GM04503 (cell line): ENCODE results near the gene SLC22A16.
"Not testable (repeated sequence)": the region's sequence is repeated elsewhere in the genome, so short reads cannot be mapped to it uniquely, and the experiment has no call there.

Experiments
- DNase-seq: peaks from one replicate; pipeline ENCODE4 v3.0.0-alpha.2; 2012; ENCODE audit warnings: low read depth

The SLC22A16 gene

DNA sequence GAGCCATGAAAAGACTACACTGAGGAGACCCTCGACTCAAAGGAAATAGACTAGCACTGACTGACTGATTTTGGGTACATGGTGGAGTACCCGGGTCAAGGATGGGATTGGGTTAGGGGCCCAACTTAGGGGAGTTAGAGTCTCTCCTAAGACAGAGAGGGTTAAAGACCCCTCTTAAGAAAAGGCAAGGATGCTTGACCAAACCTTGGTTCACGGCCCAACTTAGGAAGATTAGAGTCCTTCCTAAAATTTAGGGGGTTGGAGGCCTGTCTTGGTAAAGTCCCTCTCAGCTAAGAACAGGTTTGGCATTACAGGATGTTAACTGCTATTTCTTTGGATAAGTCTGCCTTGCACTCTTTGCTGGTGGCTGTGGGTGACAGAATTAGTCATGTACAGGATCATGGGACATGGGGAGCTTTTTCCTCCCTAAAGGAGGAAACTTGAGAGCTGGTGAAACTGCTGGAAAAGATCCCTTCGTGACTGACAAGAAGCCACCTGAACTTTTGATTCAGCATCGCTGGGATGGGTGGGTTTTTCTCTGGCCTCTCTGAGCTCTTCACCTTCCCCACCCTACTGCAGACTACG is 12.3 kb upstream of the SLC22A16 start:
- DNase-seq, result no peak

DNA sequence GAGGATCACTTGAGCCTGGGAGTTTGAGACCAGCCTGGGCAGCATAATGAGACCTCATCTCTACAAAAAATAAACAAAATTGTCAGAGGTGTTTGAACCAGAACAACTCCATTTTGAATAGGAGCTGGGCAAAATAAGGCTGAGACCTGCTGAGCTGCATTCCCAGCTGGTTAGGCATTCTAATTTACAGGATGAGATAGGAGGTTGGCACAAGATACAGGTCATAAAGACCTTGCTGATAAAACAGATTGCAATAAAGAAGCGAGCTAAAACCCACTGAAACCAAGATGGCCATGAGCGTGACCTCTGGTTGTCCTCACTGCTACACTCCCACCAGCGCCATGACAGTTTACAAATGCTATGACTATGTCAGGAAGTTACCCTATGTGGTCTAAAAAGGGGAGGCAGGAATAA is 11.6 kb upstream of the SLC22A16 start:
- not testable (repeated sequence) for DNase-seq

DNA sequence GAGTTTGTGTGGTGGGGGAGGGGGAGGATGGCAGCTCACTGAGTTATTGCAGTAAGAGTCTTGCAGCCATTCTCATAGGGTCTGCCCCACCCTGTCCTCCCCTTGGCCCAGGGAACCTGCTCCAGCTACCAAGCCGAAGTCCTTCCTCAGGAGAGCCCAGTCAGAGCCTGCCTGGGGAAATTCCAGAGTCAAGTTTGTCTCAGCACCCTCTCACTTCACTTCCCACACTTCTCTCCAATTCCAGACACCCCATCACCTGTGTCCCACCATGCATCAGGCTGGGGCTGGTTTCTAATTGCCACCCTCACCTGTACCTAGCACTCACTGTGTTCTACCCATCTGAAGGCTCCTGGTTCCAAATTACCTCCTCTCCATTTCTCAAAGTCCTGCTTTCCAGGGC is 10.3 kb upstream of the SLC22A16 start:
- DNase-seq, result no peak

DNA sequence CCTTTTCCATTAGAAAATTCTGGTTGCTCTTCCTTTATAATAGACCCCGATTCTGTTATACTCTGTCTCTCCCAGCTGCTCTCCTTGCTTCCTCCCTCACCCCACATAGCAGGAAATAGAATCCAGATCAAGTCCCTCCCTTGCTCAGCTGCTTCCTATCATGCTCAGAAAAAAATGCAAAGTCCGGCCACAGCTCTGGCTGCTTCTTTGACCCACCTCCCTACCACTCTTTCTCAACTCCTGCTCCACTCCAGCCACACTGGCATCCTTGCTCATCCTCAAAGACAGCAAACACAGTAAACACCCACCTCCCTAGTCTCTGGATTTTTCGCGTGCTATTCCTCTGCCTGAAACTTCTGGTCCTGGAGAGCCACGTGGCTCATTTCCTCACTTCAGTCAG is 9.1 kb upstream of the SLC22A16 start:
- DNase-seq, result no peak

DNA sequence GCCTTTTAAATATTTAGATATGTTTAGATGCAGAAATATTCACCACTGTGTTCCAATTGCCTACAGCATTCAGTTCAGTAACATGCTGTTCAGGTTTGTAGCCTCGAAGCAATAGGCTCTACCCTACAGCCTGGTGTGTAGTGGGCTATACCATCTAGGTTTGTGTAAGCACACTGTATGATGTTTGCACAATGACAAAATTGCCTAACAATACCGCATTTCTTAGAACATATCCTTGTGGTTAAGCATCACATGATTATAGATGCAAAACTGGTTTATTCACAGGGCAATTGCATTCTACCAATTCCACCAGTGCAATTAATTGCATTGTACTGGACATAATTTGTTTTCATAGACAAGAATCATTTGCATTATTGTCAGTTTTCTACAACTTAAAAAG is 7.9 kb upstream of the SLC22A16 start:
- no peak for DNase-seq

DNA sequence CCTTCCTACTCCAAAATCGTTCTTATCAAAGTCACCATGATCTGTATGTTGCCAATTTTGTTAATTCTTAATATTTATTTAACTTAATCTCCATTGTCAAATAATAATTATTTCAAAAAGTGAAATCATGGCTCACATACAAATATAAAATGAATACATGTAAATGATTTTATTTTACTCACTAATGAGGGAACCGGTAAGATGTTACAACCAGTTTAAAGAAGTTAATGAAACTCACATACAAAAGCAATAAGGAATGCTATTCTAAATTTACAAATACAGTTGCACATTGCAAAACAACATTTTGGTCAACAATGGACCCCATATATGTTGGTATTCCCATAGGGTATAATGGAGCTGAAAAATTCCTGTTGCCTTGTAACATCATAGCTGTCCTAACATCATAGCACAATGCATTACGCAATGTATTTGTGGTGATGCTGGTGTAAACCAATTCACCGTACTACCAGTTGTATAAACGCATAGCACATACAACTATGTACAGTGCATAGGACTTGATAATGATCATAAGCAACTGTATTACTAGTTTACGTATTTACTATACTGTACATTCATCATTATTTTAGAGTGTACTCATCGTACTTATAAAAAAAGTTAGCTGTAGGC is 6.5 kb upstream of the SLC22A16 start:
- no peak for DNase-seq

DNA sequence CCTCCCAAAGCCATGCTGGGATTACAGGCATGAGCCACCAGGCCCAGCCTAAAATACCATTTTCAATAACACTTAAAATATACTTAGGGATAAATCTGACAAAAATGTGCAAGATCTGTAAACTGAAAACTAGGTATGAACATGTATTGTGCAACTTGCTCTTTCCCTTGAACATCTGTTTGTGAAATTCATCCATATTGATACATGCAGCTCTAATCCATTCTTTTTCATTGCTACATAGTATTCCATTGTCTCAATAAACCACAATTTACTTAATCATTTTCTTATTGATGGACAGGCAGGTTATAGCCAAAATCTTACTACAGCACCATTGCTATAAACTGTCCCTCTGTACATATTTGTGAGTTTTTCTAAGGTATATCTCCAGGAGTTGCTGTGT is 4.7 kb upstream of the SLC22A16 start:
- no peak for DNase-seq

DNA sequence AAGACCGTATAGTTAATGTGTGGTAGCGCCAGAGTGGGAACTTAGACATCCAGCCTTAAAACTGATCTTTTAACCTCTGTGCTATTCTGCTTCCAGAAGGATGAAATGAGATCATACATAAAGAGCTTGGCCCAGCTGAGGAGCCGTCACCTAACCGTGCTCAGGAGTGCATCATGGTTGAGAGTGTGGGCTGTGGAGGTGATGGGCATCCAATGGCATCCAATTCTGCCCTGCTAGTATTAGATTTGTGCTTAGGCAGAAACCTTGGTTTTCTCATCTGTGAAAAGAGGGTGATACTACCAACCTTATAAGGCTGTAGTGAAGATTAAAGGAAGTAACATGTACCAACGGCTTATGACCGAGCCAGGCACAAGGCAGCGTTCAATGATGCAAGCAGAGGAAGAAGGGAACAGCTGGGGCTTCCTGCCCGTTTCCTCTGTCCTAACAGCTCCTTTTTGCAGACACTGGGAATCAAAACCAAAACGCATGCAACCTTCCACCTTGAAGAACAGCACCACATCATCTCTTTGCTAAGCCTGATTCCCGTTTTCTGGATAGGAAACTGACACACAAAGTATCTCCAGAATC is 1.3 kb downstream of the SLC22A16 start:
- DNase-seq, result no peak

DNA sequence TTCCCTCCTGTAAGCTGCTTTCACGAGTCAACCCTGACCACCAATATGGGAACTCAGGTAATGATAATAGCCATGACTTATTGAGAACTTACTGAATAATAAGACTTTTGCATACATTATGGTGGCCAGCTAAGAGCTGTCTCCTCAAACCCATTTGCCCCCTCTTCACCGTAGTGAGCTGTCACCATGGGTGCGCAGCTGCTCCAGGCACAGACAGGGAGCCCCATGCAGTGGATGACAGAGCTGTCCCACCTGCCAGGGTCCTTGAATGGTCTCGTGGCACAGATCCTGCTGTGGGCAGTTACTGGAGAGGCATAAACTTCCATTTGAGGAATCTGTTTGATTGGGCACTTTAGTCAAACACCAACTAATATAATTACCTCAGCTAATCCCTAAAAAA is 1.9 kb downstream of the SLC22A16 start:
- DNase-seq, result no peak

DNA sequence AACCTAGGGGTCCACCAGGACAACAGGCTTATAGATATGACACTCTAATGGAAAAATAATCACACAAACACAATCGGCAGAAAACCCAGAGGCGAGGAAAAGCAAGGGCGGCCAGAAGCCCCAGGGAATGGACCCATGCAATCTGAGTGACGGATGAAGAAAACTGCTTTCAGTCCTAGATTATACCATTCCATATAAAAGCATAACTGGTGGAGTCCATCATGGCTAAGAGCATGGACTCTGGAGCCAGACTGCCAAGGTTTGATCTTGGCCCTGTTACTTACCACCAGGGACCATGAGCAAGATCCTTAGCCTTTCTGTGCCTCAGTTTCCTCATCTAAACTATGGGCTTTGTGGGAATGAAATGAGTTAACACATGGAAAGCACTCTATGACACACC is 3.7 kb downstream of the SLC22A16 start:
- no peak for DNase-seq

DNA sequence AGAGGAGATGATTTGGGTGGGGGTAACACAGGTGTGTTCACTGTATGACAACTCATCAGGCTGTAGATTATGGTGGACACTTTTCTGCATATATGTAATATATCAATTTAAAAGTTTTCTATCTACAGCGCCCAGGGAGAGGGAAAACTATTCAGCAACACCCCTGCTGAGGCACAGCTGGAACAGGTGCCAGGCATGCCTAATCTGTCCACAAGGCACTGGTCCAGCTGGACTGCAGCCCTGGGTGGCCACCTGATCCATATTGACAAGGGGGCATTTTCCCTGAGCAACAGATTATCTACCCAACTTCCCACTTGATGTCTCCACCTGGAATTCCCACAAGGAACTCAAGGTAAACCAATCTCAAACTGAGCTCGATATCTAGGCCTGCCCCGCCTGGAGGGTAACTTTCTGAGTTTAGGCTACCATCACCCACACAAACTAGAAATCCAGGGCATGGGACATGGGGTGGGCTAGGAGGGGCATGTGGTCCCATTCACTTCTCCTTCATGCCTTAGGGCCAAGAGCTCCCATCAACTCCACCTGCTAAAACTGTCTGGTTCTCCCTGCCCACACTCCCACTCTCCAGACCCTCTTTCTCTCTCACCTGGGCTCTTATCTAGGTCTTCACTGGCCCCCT is 4.6 kb downstream of the SLC22A16 start:
- no peak for DNase-seq

DNA sequence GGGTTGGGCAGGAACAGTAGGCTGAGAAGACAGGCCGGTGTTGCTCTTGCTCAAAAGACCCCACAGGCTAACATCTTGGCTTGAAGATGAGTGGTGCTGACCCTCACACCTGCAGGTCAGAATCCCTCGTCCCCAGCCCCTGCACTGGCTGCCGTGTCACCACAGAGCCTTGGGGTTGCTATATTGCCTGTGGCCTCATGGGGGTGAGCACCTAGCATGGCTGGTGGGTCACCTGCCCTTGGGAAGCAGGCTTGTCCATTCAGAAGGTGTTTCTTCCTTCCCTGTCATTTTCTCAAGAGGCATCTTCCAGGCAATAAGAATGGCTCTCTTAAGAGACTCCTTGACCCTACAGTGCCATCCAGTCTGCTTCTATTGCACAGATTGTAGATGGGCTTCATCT is 7.7 kb downstream of the SLC22A16 start:
- DNase-seq, result no peak

DNA sequence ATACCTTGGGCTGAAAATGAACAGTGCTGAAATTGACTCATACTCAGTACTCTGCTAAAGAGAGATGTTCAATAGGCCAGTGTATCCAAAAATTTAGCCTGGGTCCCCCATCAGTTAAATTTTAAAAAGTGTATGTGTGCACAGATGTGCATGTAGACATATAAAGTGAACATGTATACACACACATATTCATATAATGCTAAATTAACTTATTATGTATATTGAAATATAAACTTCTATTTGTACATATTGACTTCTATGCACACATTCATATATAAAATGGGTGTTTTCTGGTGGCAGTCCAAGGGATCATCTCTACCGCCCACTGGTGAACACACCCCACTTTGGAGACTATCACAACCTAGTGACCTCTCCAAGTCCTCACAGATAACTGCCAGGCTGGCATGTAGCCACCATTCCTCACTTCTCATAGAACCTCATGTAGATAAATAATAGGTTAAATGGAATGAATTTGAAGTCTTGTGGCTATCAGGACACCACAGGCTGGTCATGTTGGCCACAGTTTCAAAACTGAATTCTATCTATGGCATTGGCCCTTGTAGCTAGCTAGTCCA is 8.8 kb downstream of the SLC22A16 start:
- no peak for DNase-seq

DNA sequence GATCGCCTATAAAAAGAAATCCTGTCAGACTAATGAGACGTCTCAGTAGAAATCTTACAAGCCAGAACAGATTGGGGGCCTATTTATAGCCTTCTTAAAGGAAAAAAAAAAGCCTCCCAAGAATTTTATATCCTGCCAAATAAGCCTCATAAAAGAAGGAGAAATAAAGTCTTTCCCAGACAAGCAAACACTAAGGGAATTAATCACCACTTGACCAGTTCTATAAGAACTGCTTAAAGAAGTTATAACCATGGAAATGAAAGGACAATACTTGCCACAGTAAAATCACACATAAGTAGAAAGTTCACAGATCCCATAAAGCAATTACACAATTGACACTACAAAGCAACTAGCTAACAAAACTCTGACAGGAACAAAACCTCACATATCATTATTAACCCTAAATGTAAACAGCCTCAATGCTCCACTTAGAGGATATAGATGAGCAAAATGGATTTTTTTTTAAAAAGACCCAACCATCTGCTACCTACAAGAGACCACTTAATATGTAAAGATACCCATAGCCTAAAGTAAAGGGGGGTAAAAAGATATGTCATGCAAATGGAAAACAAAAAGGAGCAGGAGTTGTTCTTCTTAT is 13.4 kb downstream of the SLC22A16 start:
- no peak for DNase-seq

DNA sequence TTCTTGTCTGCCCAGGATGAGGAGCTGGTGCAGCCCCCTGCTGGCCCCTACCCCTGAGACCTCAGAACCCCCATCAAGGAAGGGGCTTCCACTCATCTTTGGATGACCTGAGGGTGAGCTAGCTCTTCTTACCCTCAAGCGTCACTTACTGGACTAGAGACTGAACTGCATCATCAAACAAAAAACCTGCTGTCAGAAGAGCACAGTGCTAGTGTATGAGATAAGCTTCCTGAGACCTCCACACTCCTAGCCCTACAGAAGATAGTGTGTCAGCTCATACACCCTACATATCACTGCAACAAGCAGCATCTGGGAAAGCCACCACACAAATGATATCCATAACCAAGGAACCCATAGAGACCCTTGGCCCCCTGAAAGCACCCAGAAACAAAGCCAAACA is 15.0 kb downstream of the SLC22A16 start:
- no peak for DNase-seq

DNA sequence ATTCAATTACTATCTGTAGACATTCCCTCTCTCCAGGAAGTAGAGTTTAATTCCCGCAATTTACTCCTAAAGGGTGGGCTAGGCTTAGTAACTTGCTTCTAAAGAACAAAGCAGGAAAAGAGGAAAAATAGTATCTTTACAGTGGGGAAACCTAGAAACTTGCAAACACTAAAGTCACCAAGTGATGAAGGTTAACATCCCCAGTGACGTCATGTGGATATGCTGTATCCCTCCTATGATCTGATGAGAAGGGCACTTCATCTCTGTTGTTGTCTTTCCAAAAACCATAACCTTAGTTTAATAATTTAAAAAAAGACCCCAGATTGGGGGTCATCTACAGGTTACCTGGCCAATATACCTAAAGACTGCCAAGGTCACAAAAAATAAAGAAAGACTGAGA is 17.3 kb downstream of the SLC22A16 start:
- no peak for DNase-seq

DNA sequence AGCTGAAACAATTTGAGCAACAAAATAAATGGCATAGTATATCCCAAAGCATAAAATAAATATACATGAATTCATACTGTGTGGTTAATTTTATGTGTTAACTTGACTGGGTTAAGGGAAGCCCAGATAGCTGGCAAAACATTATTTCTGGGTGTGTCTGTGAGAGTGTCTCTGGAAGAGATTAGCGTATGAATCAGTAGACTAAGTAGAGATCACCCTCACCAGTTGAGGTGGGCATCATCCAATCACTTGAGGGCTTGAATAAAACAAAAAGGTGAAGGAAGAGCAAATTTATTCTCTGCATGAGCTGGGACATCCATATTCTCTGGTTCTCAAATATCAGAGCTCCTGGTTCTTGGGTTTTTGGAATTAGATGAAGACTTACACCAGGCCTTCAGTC is 17.9 kb downstream of the SLC22A16 start:
- DNase-seq, result no peak

DNA sequence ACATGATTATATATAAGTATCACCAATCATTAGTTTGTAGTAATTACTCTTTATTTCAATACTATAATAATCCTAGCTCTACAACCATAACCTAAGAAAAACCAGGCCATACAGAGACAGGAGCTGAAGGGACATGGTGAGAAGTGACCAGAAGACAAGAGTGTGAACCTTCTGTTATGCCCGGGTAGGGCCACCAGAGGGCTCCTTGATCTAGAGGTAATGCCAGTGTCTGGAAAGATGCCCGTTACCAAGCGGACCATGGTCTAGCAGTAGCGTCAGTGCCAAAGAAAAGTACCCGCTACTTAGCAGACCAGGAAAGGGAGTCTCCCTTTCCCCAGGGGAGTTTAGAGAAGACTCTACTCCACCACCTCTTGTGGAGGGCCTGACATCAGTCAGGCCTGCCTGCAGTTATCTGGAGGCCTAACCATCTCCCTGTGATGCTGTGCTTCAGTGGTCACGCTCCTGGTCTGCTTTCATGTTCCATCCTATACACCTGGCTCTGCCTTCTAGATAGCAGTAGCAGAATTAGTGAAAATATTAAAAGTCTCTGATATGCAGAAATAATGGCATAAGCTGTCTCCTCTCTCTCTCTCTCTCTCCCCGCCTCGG is 18.7 kb downstream of the SLC22A16 start:
- DNase-seq, result not testable (repeated sequence)

DNA sequence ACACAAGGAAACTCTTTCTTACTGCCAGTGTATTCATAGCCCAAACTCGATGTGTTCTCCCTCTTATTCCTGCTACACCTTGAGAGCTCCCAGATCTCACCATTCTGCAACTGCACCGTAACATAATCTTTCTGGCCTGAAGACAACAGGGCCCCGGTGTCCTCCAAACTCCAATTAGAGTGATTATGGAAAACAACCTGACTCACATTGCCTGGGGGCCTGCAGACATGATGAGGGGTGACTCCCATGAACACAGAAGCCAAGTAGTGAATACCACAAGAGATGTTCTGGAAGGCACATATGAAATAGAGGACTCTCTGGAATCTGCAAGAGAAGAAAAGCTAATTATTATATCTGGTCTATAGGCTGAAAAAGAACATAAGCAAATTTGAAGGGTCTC is 19.7 kb downstream of the SLC22A16 start:
- DNase-seq, result no peak

DNA sequence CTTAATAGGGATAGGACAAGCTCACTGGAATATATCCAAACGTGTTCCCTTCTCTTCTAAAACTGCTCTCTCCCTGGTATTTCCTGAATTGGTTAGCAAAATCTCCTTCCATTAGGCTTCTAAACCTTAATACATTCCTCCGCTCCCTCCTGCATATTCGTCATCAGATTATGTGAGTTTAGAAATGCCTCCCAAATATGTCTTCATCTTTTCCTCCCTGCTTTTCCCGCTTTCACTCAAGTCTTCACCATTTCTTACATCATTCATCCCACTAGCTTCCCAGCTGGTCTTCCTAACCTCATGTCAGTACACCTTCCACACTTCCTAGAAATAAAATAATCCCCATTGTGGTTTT is 26.9 kb downstream of the SLC22A16 start:
- no peak for DNase-seq

DNA sequence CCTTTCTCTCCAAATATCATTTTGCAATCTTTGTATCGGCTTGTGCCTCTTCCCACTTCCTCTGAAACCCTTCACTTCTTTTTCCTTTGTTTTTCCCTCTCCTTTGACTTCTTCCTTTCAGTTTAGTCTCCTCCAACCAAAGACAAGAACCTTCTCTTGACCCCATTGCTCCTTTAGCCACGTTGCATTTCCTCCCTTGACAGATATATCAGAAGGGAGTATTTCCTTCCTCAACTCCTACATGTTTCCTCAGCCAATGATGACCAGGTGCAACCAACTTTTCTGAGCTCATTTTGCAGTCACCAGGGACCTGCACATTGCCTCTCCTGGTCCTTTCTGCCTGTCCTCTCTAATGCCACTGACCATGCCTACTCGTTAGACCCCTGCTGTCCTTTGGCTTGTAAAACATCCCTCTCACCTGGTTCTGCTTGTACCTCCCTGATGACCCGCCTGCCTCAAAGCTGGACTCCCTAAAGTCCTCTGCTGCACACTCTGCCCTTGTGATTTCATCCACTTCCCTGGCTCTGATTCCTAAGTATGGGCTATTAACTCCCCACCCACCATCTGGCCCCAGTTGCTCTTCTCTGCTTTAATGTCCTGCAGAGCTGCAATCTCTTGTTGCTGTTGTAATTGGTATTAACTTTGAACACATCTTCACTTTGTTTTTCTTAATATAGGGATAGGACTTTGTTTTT is 27.4 kb downstream of the SLC22A16 start:
- DNase-seq, result no peak

DNA sequence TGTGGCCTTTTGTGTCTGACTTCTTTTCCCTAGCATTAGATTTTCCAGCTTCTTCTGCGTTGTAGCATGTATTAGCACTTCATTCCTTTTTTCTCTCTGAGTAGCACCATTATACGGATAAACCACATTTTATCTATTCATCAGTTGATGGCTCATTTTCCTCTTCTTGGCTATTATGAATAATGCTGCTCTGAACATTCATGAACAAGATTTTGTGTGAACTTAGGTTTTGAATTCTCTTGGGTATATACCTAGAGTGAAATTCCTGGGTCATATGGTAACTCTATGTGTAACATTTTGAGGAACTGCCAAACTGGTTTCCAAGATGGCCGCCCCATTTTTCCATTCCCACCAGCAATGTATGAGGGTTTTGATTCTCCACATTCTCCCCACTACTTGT is 28.7 kb downstream of the SLC22A16 start:
- DNase-seq, result no peak
